Measurements from ENCODE around the gene LZTR1.

DNA sequence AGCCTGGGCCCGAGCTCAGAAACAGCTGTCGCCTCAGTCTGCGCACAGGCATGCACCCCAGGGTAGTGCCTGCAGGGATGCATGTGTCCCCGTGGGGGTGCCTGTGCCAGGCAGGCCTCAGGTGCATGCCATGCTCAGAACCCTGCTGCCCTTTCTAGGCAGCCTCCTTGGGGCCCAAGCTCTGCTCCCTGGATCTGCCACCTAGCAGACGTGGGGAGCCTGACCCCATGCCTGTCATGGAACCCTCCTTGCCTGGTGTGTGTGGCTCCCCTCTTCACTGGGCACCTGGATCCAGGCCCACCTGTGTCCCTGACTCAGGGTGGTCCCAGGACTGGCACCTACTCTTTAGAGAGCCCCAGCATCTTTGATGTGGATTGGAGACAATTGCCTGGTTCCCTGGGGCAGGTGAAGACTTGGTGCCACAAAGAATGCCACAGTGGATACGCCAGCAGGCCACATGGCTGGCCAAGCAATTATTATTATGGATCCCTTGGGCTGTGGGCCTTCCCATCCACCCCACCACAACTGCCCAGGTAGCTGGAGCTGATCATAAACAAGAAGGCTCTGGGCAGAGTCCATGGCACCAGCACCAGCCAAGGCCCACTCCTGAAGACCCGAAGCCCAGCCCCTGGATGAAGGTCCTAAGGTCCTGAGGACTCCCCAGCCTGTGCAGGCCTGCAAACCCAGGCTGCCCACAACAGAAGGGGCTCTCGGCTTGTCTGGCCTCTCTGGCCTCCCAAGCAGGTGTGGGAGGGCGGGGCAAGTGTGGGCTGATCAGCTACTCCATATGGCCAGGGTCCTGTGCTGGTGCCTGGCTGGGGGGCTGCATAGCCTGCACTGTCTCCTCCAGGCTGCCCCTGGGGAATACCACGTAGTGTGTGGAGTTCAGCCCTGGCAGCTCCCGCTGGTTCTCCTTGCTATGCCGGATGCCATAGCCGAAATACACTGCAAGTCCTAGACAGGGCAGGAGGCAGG lies 46.5 kb downstream of the LZTR1 start:
- TF ChIP-seq, protein P1, sequence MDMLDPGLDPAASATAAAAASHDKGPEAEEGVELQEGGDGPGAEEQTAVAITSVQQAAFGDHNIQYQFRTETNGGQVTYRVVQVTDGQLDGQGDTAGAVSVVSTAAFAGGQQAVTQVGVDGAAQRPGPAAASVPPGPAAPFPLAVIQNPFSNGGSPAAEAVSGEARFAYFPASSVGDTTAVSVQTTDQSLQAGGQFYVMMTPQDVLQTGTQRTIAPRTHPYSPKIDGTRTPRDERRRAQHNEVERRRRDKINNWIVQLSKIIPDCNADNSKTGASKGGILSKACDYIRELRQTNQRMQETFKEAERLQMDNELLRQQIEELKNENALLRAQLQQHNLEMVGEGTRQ (IDR thresholded peaks at IDR 0.05; ENCODE audit: borderline replicate concordance, low read depth, low read length) = no peak
- TF ChIP-seq, protein P2, sequence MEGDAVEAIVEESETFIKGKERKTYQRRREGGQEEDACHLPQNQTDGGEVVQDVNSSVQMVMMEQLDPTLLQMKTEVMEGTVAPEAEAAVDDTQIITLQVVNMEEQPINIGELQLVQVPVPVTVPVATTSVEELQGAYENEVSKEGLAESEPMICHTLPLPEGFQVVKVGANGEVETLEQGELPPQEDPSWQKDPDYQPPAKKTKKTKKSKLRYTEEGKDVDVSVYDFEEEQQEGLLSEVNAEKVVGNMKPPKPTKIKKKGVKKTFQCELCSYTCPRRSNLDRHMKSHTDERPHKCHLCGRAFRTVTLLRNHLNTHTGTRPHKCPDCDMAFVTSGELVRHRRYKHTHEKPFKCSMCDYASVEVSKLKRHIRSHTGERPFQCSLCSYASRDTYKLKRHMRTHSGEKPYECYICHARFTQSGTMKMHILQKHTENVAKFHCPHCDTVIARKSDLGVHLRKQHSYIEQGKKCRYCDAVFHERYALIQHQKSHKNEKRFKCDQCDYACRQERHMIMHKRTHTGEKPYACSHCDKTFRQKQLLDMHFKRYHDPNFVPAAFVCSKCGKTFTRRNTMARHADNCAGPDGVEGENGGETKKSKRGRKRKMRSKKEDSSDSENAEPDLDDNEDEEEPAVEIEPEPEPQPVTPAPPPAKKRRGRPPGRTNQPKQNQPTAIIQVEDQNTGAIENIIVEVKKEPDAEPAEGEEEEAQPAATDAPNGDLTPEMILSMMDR (IDR thresholded peaks at IDR 0.05) = no peak
- TF ChIP-seq GATA2 (CRISPR knock-in tag; IDR thresholded peaks at IDR 0.05) (no peak), NFIC (IDR thresholded peaks at IDR 0.05; ENCODE audit: borderline replicate concordance) (no peak), FOXM1 (IDR thresholded peaks at IDR 0.05; ENCODE audit: low read depth) (no peak), POLR2AphosphoS5 (IDR thresholded peaks at IDR 0.05; ENCODE audit: low read depth, low read length) (no peak), GABPA (IDR thresholded peaks at IDR 0.05; ENCODE audit: low read depth) (no peak), TCF12 (IDR thresholded peaks at IDR 0.05) (no peak), NRF1 (IDR thresholded peaks at IDR 0.05; ENCODE audit: low read depth, low read length) (no peak), CHD2 (IDR thresholded peaks at IDR 0.05; ENCODE audit: low read length, partially characterized antibody) (no peak), MAX (IDR thresholded peaks at IDR 0.05; ENCODE audit: low read depth) (no peak), ELF1 (IDR thresholded peaks at IDR 0.05) (no peak)
- TF ChIP-seq, protein P3, sequence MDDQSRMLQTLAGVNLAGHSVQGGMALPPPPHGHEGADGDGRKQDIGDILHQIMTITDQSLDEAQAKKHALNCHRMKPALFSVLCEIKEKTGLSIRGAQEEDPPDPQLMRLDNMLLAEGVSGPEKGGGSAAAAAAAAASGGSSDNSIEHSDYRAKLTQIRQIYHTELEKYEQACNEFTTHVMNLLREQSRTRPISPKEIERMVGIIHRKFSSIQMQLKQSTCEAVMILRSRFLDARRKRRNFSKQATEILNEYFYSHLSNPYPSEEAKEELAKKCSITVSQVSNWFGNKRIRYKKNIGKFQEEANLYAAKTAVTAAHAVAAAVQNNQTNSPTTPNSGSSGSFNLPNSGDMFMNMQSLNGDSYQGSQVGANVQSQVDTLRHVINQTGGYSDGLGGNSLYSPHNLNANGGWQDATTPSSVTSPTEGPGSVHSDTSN (IDR thresholded peaks at IDR 0.05) = no peak

Data from SK-N-SH (cell line).